Muscle layer of colon (tissue), 2 donors: Measurements from ENCODE around the gene RNF212.
A peak's percentile ranks its signal among the peaks of the same experiment; 100 is the strongest.

Experiments
- H3K27ac ChIP-seq: one replicate; pipeline ENCODE4 v1.7.0; 2013; ENCODE audit warnings: low read depth, mild to moderate bottlenecking, low read length, moderate library complexity
- H3K27me3 ChIP-seq, 2 donors: one replicate each; pipeline ENCODE4 v1.7.0; 2013; ENCODE audit warnings: low read length in 2 of 2, mild to moderate bottlenecking in 2 of 2; ENCODE audit not compliant: insufficient read depth in 2 of 2, control insufficient read depth in 1 of 2
- H3K36me3 ChIP-seq: one replicate; pipeline ENCODE4 v1.7.0; 2013; ENCODE audit warnings: mild to moderate bottlenecking, low read length; ENCODE audit not compliant: insufficient read depth
- H3K4me1 ChIP-seq: one replicate; pipeline ENCODE4 v1.7.0; 2013; ENCODE audit warnings: mild to moderate bottlenecking, low read length; ENCODE audit not compliant: insufficient read depth
- H3K4me3 ChIP-seq, 2 donors: one replicate each; pipeline ENCODE4 v1.7.0; 2013; ENCODE audit warnings: low read length in 2 of 2, low read depth in 1 of 2, mild to moderate bottlenecking in 1 of 2, moderate library complexity in 1 of 2
- H3K9ac ChIP-seq: one replicate; pipeline ENCODE4 v1.7.0; 2013; ENCODE audit warnings: low read length
- H3K9me3 ChIP-seq: one replicate; pipeline ENCODE4 v1.7.0; 2013; ENCODE audit warnings: mild to moderate bottlenecking, low read length
- donor health status: abdominal sarcoma.
- donor health status: Adenocarcinoma of cecum.

RNF212 gene

GRCh38 chr4:1113311-1114009, at the start of gene RNF212:
TSS of gene RNF212 (minus strand) at chr4:1113564. CDS start at chr4:1113464, 100 bp downstream.
- Histone ChIP-seq H3K36me3 (no peaks in the 10 kb centered on the region), H3K27me3 (peaks cover 5 to 11% of the 10 kb centered on the region in 2 donors), H3K27ac (no peak within 1 kb of the TSS), H3K9ac (no peak within 1 kb of the TSS), H3K9me3 (no peaks in the 10 kb centered on the region), H3K4me3 (peak within 1 kb of the TSS in 1 of 2 donors; percentile 20), H3K4me1 (no peaks in the 10 kb centered on the region)

GRCh38 chr4:1160351-1160750, 47.0 kb upstream of the RNF212 start:
- Histone ChIP-seq H3K9me3 (no peaks in the 10 kb centered on the region), H3K36me3 (no peaks in the 10 kb centered on the region), H3K27ac (no peak overlapping the region), H3K4me3 (no peak overlapping the region), H3K27me3 (no peaks in the 10 kb centered on the region), H3K9ac (no peak overlapping the region), H3K4me1 (peaks cover 4% of the 10 kb centered on the region)

- H3K9ac ChIP-seq: no peak overlapping the region
- no peaks in the 10 kb centered on the region for H3K9me3 ChIP-seq
- no peak overlapping the region for H3K4me3 ChIP-seq
- no peak overlapping the region for H3K27ac ChIP-seq
- no peaks in the 10 kb centered on the region for H3K36me3 ChIP-seq
- peaks cover 14% of the 10 kb centered on the region for H3K4me1 ChIP-seq
- H3K27me3 ChIP-seq: no peaks in the 10 kb centered on the region
Measured at GRCh38 chr4:1156069-1156468, 42.7 kb upstream of the RNF212 start.

- H3K4me1 ChIP-seq: peaks cover 14% of the 10 kb centered on the region
- H3K36me3 ChIP-seq: no peaks in the 10 kb centered on the region
- peak overlapping the region; percentile 7 for H3K9ac ChIP-seq
- no peaks in the 10 kb centered on the region for H3K9me3 ChIP-seq
- H3K4me3 ChIP-seq: no peak overlapping the region
- no peak overlapping the region for H3K27ac ChIP-seq
- no peaks in the 10 kb centered on the region for H3K27me3 ChIP-seq
Measured at GRCh38 chr4:1155314-1155713, 42.0 kb upstream of the RNF212 start.

- peak overlapping the region; percentile 7 for H3K9ac ChIP-seq
- H3K27me3 ChIP-seq: no peaks in the 10 kb centered on the region
- no peak overlapping the region for H3K27ac ChIP-seq
- H3K4me3 ChIP-seq: no peak overlapping the region
- no peaks in the 10 kb centered on the region for H3K9me3 ChIP-seq
- H3K36me3 ChIP-seq: no peaks in the 10 kb centered on the region
- peaks cover 14% of the 10 kb centered on the region for H3K4me1 ChIP-seq
Measured at GRCh38 chr4:1154523-1155182, 41.3 kb upstream of the RNF212 start.

- no peak overlapping the region for H3K27ac ChIP-seq
- H3K9ac ChIP-seq: no peak overlapping the region
- no peaks in the 10 kb centered on the region for H3K36me3 ChIP-seq
- no peak overlapping the region for H3K4me3 ChIP-seq
- H3K27me3 ChIP-seq: no peaks in the 10 kb centered on the region
- H3K9me3 ChIP-seq: no peaks in the 10 kb centered on the region
- peaks cover 14% of the 10 kb centered on the region for H3K4me1 ChIP-seq
Measured at GRCh38 chr4:1154126-1154522, 40.8 kb upstream of the RNF212 start.

- H3K9me3 ChIP-seq: no peaks in the 10 kb centered on the region
- H3K27ac ChIP-seq: no peak overlapping the region
- H3K36me3 ChIP-seq: no peaks in the 10 kb centered on the region
- no peak overlapping the region for H3K9ac ChIP-seq
- peaks cover 14% of the 10 kb centered on the region for H3K4me1 ChIP-seq
- no peaks in the 10 kb centered on the region for H3K27me3 ChIP-seq
- H3K4me3 ChIP-seq: no peak overlapping the region
Measured at GRCh38 chr4:1153567-1154090, 40.3 kb upstream of the RNF212 start.

GRCh38 chr4:1152290-1152689, 38.9 kb upstream of the RNF212 start:
- no peaks in the 10 kb centered on the region for H3K27me3 ChIP-seq
- no peaks in the 10 kb centered on the region for H3K36me3 ChIP-seq
- H3K4me3 ChIP-seq: no peak overlapping the region
- H3K9me3 ChIP-seq: no peaks in the 10 kb centered on the region
- peaks cover 14% of the 10 kb centered on the region for H3K4me1 ChIP-seq
- no peak overlapping the region for H3K27ac ChIP-seq
- H3K9ac ChIP-seq: no peak overlapping the region

- Histone ChIP-seq H3K27ac (no peak overlapping the region), H3K9ac (no peak overlapping the region), H3K4me3 (no peak overlapping the region), H3K9me3 (no peaks in the 10 kb centered on the region), H3K27me3 (no peaks in the 10 kb centered on the region), H3K36me3 (no peaks in the 10 kb centered on the region), H3K4me1 (peaks cover 14% of the 10 kb centered on the region)
Measured at GRCh38 chr4:1151541-1151940, 38.2 kb upstream of the RNF212 start.

- H3K4me1 ChIP-seq: peaks cover 14% of the 10 kb centered on the region
Measured at GRCh38 chr4:1150875-1151274, 37.5 kb upstream of the RNF212 start.

GRCh38 chr4:1139860-1140259, 26.5 kb upstream of the RNF212 start:
- Histone ChIP-seq H3K27ac (no peak overlapping the region), H3K4me1 (no peaks in the 10 kb centered on the region), H3K36me3 (no peaks in the 10 kb centered on the region), H3K9ac (no peak overlapping the region), H3K27me3 (no peaks in the 10 kb centered on the region), H3K9me3 (no peaks in the 10 kb centered on the region), H3K4me3 (no peak overlapping the region)

More at GRCh38 chr4:1150875-1151274, 37.5 kb upstream of the RNF212 start:
- Histone ChIP-seq H3K27ac (no peak overlapping the region), H3K9ac (no peak overlapping the region), H3K4me3 (no peak overlapping the region), H3K36me3 (no peaks in the 10 kb centered on the region), H3K27me3 (no peaks in the 10 kb centered on the region), H3K9me3 (no peaks in the 10 kb centered on the region)
